Measurements from ENCODE around the gene MAGI1.

GRCh38 chr3:66037986-66038369 is 740 bp downstream of the MAGI1 start:
- TF ChIP-seq RXRA (IDR thresholded peaks at IDR 0.05; ENCODE audit: borderline replicate concordance, low read depth) (no peak), EZH2phosphoT487 (IDR thresholded peaks at IDR 0.05; ENCODE audit: borderline replicate concordance, low read depth) (no peak), YY1 (IDR thresholded peaks at IDR 0.05; ENCODE audit: low read depth) (no peak), CTCF (IDR thresholded peaks at IDR 0.05) (no peak), REST (IDR thresholded peaks at IDR 0.05; ENCODE audit: low read depth, low read length) (no peak), RAD21 (IDR thresholded peaks at IDR 0.05; ENCODE audit: low read length) (no peak)

Measured in SK-N-SH (cell line).